GM12873 (cell line): ENCODE data around the gene IL22RA1.

Experiments used
- CTCF ChIP-seq: IDR thresholded peaks from 2 replicates; pipeline ENCODE4 v1.5.1; 2012; ENCODE audit warnings: low read depth, mild to moderate bottlenecking, moderate library complexity, low read length, control low read depth; ENCODE audit not compliant: insufficient read depth; ENCODE audit errors: missing control alignments

IL22RA1 gene

GRCh38 chr1:24086466-24086865 lies 56.5 kb downstream of the IL22RA1 start:
- no peak for TF ChIP-seq CTCF

- no peak for TF ChIP-seq CTCF
Measured at GRCh38 chr1:24085546-24085945, 57.4 kb downstream of the IL22RA1 start.

GRCh38 chr1:24085007-24085406 lies 57.9 kb downstream of the IL22RA1 start:
- no peak for TF ChIP-seq CTCF

GRCh38 chr1:24084050-24084449 lies 58.9 kb downstream of the IL22RA1 start:
- TF ChIP-seq CTCF, result no peak

GRCh38 chr1:24082372-24082771 lies 60.6 kb downstream of the IL22RA1 start:
- no peak for TF ChIP-seq CTCF

GRCh38 chr1:24081190-24081589 lies 61.8 kb downstream of the IL22RA1 start:
- no peak for TF ChIP-seq CTCF

- no peak for TF ChIP-seq CTCF
Measured at GRCh38 chr1:24080131-24080530, 62.8 kb downstream of the IL22RA1 start.
